SK-N-SH (cell line): Measurements from ENCODE around the gene CNST.

ENCODE experiments used
- CTCF ChIP-seq: fragments of 200-600 bp; sonication (generic); IDR thresholded peaks from 2 replicates; pipeline ENCODE4 v1.6.1; 2017; ENCODE audit warnings: antibody characterized with exemption, mild to moderate bottlenecking, moderate library complexity
- ELF1 ChIP-seq: IDR thresholded peaks from 2 replicates; pipeline ENCODE4 v1.4.0; 2012
- FOXM1 ChIP-seq: IDR thresholded peaks from 2 replicates; pipeline ENCODE4 v1.4.0; 2012; ENCODE audit warnings: low read depth, mild to moderate bottlenecking
- MAX ChIP-seq: IDR thresholded peaks from 2 replicates; pipeline ENCODE4 v1.4.0; 2012; ENCODE audit warnings: low read depth
- NFIC ChIP-seq: IDR thresholded peaks from 2 replicates; pipeline ENCODE4 v1.4.0; 2012; ENCODE audit warnings: borderline replicate concordance
- POLR2AphosphoS5 ChIP-seq: IDR thresholded peaks from 2 replicates; pipeline ENCODE4 v1.6.1; 2012; ENCODE audit warnings: low read depth, low read length
- SIN3A ChIP-seq: IDR thresholded peaks from 2 replicates; pipeline ENCODE4 v1.6.1; 2012; ENCODE audit warnings: low read depth, mild to moderate bottlenecking, low read length, moderate library complexity, borderline replicate concordance
- USF2 ChIP-seq: fragments of 150-350 bp; IDR thresholded peaks from 2 replicates; pipeline ENCODE4 v1.6.1; 2017; ENCODE audit warnings: antibody characterized with exemption, low read length, low read depth, borderline replicate concordance

GRCh38 chr1:246651012-246651695 lies 84.9 kb downstream of the CNST start:
- TF ChIP-seq FOXM1 (no peak), SIN3A (no peak), NFIC (no peak), CTCF (no peak), POLR2AphosphoS5 (no peak), MAX (no peak), ELF1 (no peak), USF2 (no peak)
